ENCODE data around the gene ADGRV1.

The ADGRV1 gene

GRCh38 chr5:90807496-90807895, 248.9 kb downstream of the ADGRV1 start:
- TF ChIP-seq CTCF (IDR thresholded peaks at IDR 0.05; ENCODE audit: low read depth, low read length, poor library complexity, severe bottlenecking) (no peak), EZH2phosphoT487 (IDR thresholded peaks at IDR 0.05; ENCODE audit: borderline replicate concordance, low read length) (no peak)
- H3K79me2 ChIP-seq (ENCODE audit: control insufficient read depth, low read length), result no peaks in the 10 kb centered on the region
- no peaks in the 10 kb centered on the region for H3K27me3 ChIP-seq (ENCODE audit: control insufficient read depth, low read length)
- H3K4me2 ChIP-seq (ENCODE audit: low read length), result no peak overlapping the region
- H3K4me1 ChIP-seq (ENCODE audit: control insufficient read depth, low read length), result no peaks in the 10 kb centered on the region
- no peaks in the 10 kb centered on the region for H4K20me1 ChIP-seq (ENCODE audit: control insufficient read depth, insufficient read depth, low read depth, low read length)
- H3K36me3 ChIP-seq (ENCODE audit: control insufficient read depth, low read length), result no peaks in the 10 kb centered on the region
- no peak overlapping the region for H3K4me3 ChIP-seq (ENCODE audit: low read length)
- no peaks in the 10 kb centered on the region for H3K9me2 ChIP-seq (replicated peaks; ENCODE audit: control insufficient read depth, low read length)
- H3F3A ChIP-seq (ENCODE audit: control insufficient read depth, insufficient read depth), result no peaks in the 10 kb centered on the region
- H3K27ac ChIP-seq (ENCODE audit: low read depth, low read length), result no peak overlapping the region
- H3K9me3 ChIP-seq (ENCODE audit: control insufficient read depth, insufficient read depth, low read length), result no peaks in the 10 kb centered on the region

- TF ChIP-seq CTCF (IDR thresholded peaks at IDR 0.05; ENCODE audit: low read depth, low read length, poor library complexity, severe bottlenecking) (no peak), EZH2phosphoT487 (IDR thresholded peaks at IDR 0.05; ENCODE audit: borderline replicate concordance, low read length) (no peak)
- Histone ChIP-seq H3K27ac (ENCODE audit: low read depth, low read length) (no peak overlapping the region), H3K9me3 (ENCODE audit: control insufficient read depth, insufficient read depth, low read length) (no peaks in the 10 kb centered on the region), H3K4me3 (ENCODE audit: low read length) (no peak overlapping the region), H3F3A (ENCODE audit: control insufficient read depth, insufficient read depth) (no peaks in the 10 kb centered on the region), H3K36me3 (ENCODE audit: control insufficient read depth, low read length) (no peaks in the 10 kb centered on the region), H3K27me3 (ENCODE audit: control insufficient read depth, low read length) (no peaks in the 10 kb centered on the region), H3K79me2 (ENCODE audit: control insufficient read depth, low read length) (no peaks in the 10 kb centered on the region), H3K9me2 (replicated peaks; ENCODE audit: control insufficient read depth, low read length) (no peaks in the 10 kb centered on the region), H4K20me1 (ENCODE audit: control insufficient read depth, insufficient read depth, low read depth, low read length) (no peaks in the 10 kb centered on the region), H3K4me1 (ENCODE audit: control insufficient read depth, low read length) (no peaks in the 10 kb centered on the region), H3K4me2 (ENCODE audit: low read length) (no peak overlapping the region)
Observed at GRCh38 chr5:90809311-90810056, 250.9 kb downstream of the ADGRV1 start.

GRCh38 chr5:90810211-90810610, 251.6 kb downstream of the ADGRV1 start:
- Histone ChIP-seq H3K9me2 (replicated peaks; ENCODE audit: control insufficient read depth, low read length) (no peaks in the 10 kb centered on the region), H3K27ac (ENCODE audit: low read depth, low read length) (no peak overlapping the region), H3K4me1 (ENCODE audit: control insufficient read depth, low read length) (no peaks in the 10 kb centered on the region), H3K4me2 (ENCODE audit: low read length) (no peak overlapping the region), H3K79me2 (ENCODE audit: control insufficient read depth, low read length) (no peaks in the 10 kb centered on the region), H3K36me3 (ENCODE audit: control insufficient read depth, low read length) (no peaks in the 10 kb centered on the region), H3K27me3 (ENCODE audit: control insufficient read depth, low read length) (no peaks in the 10 kb centered on the region), H3K4me3 (ENCODE audit: low read length) (no peak overlapping the region), H3K9me3 (ENCODE audit: control insufficient read depth, insufficient read depth, low read length) (no peaks in the 10 kb centered on the region), H3F3A (ENCODE audit: control insufficient read depth, insufficient read depth) (no peaks in the 10 kb centered on the region), H4K20me1 (ENCODE audit: control insufficient read depth, insufficient read depth, low read depth, low read length) (no peaks in the 10 kb centered on the region)
- TF ChIP-seq EZH2phosphoT487 (IDR thresholded peaks at IDR 0.05; ENCODE audit: borderline replicate concordance, low read length) (no peak), CTCF (IDR thresholded peaks at IDR 0.05; ENCODE audit: low read depth, low read length, poor library complexity, severe bottlenecking) (no peak)

Data from DOHH2 (cell line).